NB4 (cell line): ENCODE data around the gene GRM8.

ENCODE experiments used
- DNase-seq: peaks from one replicate; pipeline ENCODE4 v3.0.0; 2010; ENCODE audit warnings: low read depth
- H3K4me3 ChIP-seq: one replicate; pipeline ENCODE4 v1.5.1; 2011; ENCODE audit warnings: mild to moderate bottlenecking, low read depth, low read length, moderate library complexity
- CTCF ChIP-seq: IDR thresholded peaks from one replicate; pipeline ENCODE4 v1.5.1; 2012; ENCODE audit warnings: low read depth, low read length
- MAX ChIP-seq: IDR thresholded peaks from 2 replicates; pipeline ENCODE4 v1.6.1; 2011; ENCODE audit warnings: low read depth, low read length
- MYC ChIP-seq: IDR thresholded peaks from 2 replicates; pipeline ENCODE4 v1.6.1; 2011; ENCODE audit warnings: low read depth, low read length
- POLR2A ChIP-seq: IDR thresholded peaks from 2 replicates; pipeline ENCODE4 v1.6.1; 2011; ENCODE audit warnings: mild to moderate bottlenecking; ENCODE audit not compliant: insufficient read length; ENCODE audit errors: extremely low read depth

The GRM8 gene

GRCh38 chr7:127041689-127042452 is 210.9 kb downstream of the GRM8 start:
- no peak for TF ChIP-seq POLR2A
- TF ChIP-seq MAX = no peak
- no peak for TF ChIP-seq MYC
- TF ChIP-seq CTCF = no peak
- DNase-seq = no peak
- H3K4me3 ChIP-seq = no peak overlapping the region

DNA sequence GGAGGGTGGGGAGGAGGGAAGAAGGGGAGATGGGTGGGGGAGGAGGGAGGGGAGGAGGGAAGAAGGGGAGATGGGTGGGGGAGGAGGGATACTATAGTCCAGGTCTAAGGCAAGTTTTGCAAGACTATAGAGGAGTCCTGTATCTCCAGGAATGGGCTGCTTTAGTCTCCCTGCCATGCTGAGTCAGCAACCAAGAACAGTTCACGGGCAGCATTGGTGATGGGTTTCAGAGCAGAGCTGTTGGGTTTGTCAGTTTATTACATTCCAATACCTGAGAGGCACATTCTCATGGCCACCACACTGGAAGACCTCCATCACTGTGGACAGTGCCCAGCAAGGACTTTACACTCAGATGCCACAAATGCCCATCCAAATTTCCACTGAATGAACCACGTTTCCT is 212.7 kb downstream of the GRM8 start:
- H3K4me3 ChIP-seq = no peak overlapping the region
- TF ChIP-seq MAX = no peak
- no peak for TF ChIP-seq CTCF
- no peak for TF ChIP-seq MYC
- TF ChIP-seq POLR2A = no peak
- no peak for DNase-seq

DNA sequence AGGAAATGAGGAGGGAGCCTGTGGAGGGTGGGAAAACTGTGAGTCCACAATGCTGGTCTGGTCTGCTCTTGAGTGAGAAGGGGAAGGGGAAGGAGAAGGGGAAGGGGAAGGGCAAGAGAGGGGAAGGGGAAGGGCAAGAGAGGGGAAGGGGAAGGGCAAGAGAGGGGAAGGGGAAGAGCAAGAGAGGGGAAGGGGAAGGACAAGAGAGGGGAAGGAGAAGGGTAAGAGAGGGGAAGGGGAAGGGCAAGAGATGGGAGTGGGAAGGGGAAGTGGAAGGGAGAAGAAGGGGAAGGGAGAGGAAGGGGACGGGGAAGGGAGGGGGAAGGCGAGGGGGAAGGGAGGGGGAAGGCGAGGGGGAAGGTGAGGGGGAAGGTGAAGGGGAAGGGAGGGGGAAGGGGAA is 213.2 kb downstream of the GRM8 start:
- no peak overlapping the region for H3K4me3 ChIP-seq
- DNase-seq = no peak
- TF ChIP-seq POLR2A = no peak
- TF ChIP-seq MAX = no peak
- no peak for TF ChIP-seq MYC
- no peak for TF ChIP-seq CTCF

DNA sequence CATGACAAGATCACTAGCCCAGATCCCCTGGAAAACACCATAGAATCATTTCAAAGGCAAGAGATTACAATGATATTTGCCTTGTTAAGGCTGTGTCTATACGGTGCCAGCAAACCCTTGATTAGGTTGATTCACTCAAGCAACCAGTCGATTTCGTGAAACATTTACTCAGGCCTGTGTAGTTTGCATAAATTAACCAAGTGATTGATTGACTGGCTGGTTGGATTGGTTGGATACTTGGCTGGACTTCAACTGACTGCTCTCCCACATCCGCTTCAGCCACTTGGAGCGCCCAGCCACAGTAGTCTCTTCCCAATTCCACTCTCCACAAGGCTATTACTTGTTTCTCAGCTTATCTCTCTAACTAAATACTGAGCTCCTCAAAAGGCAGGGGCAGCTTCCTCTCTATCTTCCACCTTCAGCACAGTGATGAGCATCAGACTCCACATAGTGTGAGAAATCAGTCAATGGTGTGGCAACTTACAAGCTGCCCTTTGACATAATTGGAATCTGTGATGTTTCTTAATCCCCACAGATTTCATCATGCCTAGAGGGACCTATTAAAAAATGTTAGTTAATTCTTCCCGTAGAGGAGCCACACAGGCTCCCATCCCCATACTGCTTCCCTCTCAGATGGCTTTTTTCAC is 217.4 kb downstream of the GRM8 start:
- peak; percentile 12 for DNase-seq
- no peak for TF ChIP-seq MYC
- no peak for TF ChIP-seq POLR2A
- TF ChIP-seq CTCF = no peak
- no peak for TF ChIP-seq MAX
- no peak overlapping the region for H3K4me3 ChIP-seq

DNA sequence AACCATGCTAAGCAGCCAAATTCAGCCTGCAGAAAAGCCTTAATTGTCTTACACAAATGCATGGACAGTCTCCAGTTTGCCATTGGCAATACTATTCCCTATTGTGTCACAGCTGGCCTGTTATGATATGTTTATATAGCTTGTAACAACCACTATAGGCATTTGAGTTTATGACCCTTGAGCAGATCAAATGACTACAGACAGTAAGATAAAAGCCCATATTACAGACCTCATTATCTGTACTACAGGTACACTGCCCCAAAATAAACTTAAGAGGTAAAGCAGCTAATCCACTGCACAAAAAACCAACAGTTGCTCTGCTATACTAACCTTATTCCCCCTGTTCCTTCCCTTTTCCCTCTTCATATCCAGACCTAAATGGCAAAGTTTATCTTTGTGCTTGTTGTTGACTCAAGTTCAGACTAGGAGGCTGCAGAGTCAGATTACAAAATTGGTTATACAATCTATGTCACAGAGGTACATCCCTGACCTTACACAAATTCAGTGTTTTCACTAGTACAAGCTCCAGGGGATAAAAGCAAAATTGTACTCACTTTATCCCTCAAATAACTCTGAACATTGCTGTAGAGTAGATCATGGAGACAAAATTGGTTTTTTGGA is 218.4 kb downstream of the GRM8 start:
- H3K4me3 ChIP-seq = no peak overlapping the region

More for the DNA sequence above, 218.4 kb downstream of the GRM8 start:
- TF ChIP-seq POLR2A (no peak), MYC (no peak), MAX (no peak), CTCF (no peak)
- DNase-seq = no peak
